CD8-positive, alpha-beta memory T cell (primary cell): ENCODE results near the gene CHMP4B. TPM values are rescaled to one million over a fixed set of nuclear protein-coding genes. Genes with fewer than 3 reads are reported as not detected.

Experiments
- CTCF ChIA-PET: fragments of 350-600 bp; sonication (Branson Sonifier 250); formaldehyde crosslinking; loops from one replicate; lab custom pipeline; 2021; ENCODE audit warnings: antibody characterized with exemption; lab: Charles Lee
- POLR2A ChIA-PET: fragments of 350-600 bp; sonication (Branson Sonifier 250); formaldehyde crosslinking; loops from one replicate; lab custom pipeline; 2021; ENCODE audit warnings: antibody characterized with exemption; lab: Charles Lee
- DNase-seq, 5 donors: peaks; one replicate each; pipeline versions ENCODE4 v3.0.0 to v3.0.0-alpha.2; 2020 to 2022; ENCODE audit warnings: mixed read lengths in 1 of 5
- H3K27ac ChIP-seq: one replicate; pipeline ENCODE4 v1.7.0; 2013; ENCODE audit warnings: low read depth, mild to moderate bottlenecking, low read length, moderate library complexity
- H3K27me3 ChIP-seq: 2 replicates; pipeline ENCODE4 v1.7.0; 2013; ENCODE audit warnings: low read length, mild to moderate bottlenecking; ENCODE audit not compliant: insufficient read depth, poor library complexity, severe bottlenecking
- H3K36me3 ChIP-seq: 2 replicates; pipeline ENCODE4 v1.7.0; 2013; ENCODE audit warnings: mild to moderate bottlenecking, low read length, moderate library complexity; ENCODE audit not compliant: insufficient read depth
- H3K4me1 ChIP-seq: 2 replicates; pipeline ENCODE4 v1.7.0; 2013; ENCODE audit warnings: mild to moderate bottlenecking, low read length, moderate library complexity; ENCODE audit not compliant: insufficient read depth
- H3K4me3 ChIP-seq: 2 replicates; pipeline ENCODE4 v1.7.0; 2013; ENCODE audit warnings: mild to moderate bottlenecking, low read length
- H3K9me3 ChIP-seq: 2 replicates; pipeline ENCODE4 v1.7.0; 2013; ENCODE audit warnings: mild to moderate bottlenecking, low read length
- H3K27ac Mint-ChIP-seq, 8 donors: one replicate each; pipeline ENCODE4 v1.8.0; 2020 to 2021; ENCODE audit warnings: mixed read lengths in 8 of 8, mild to moderate bottlenecking in 6 of 8, inconsistent platforms in 3 of 8, moderate library complexity in 3 of 8
- H3K27me3 Mint-ChIP-seq, 2 donors: one replicate each; pipeline ENCODE4 v1.8.0; 2020 to 2021; ENCODE audit warnings: mixed read lengths in 2 of 2, mild to moderate bottlenecking in 1 of 2, moderate library complexity in 1 of 2
- H3K36me3 Mint-ChIP-seq, 3 donors: one replicate each; pipeline ENCODE4 v1.8.0; 2020 to 2021; ENCODE audit warnings: mixed read lengths in 3 of 3, inconsistent platforms in 1 of 3, mild to moderate bottlenecking in 1 of 3
- H3K4me1 Mint-ChIP-seq, 3 donors: one replicate each; pipeline ENCODE4 v1.8.0; 2020 to 2021; ENCODE audit warnings: mixed read lengths in 3 of 3, inconsistent platforms in 1 of 3, mild to moderate bottlenecking in 1 of 3
- H3K4me3 Mint-ChIP-seq, 7 donors: one replicate each; pipeline ENCODE4 v1.8.0; 2020 to 2021; ENCODE audit warnings: mixed read lengths in 7 of 7, mild to moderate bottlenecking in 6 of 7, moderate library complexity in 4 of 7, inconsistent platforms in 2 of 7
- H3K9me3 Mint-ChIP-seq, 5 donors: one replicate each; pipeline ENCODE4 v1.8.0; 2020 to 2022; ENCODE audit warnings: mixed read lengths in 5 of 5, mild to moderate bottlenecking in 3 of 5, moderate library complexity in 2 of 5, inconsistent platforms in 1 of 5
- polyA plus RNA-seq: library from polyadenylated mRNA; unstranded; fragments of 300-500 nt; fragmentation: Illumina TruSeq; gene quantifications from one replicate; pipeline ENCODE4 v1.2.3, GENCODE V29; 2021
- total RNA-seq, 2 experiments: library from RNA; stranded (reverse); gene quantifications; one replicate each; pipeline ENCODE4 v1.2.3, GENCODE V29; 2021

Gene CHMP4B
- total and polyA plus RNA-seq, 3 experiments from 2014 or later, result 5.7 to 79.9 (median 78.3) TPM

- ChIA-PET POLR2A (interaction anchor here (1.1 kb wide), 1 partner anchor 10 kb away, joined by 3 read pairs; no protein-coding TSS in a partner anchor), CTCF (no interaction called here)
- peak overlapping the region in 2 of 8 donors; percentile 48 to 58 for H3K27ac Mint-ChIP-seq
- peaks cover 57% of the 10 kb centered on the region for H3K4me1 ChIP-seq
- H3K27me3 ChIP-seq, result no peaks in the 10 kb centered on the region
- H3K36me3 ChIP-seq, result no peaks in the 10 kb centered on the region
- peaks cover 81 to 96% (median 87%) of the 10 kb centered on the region in 3 donors for H3K4me1 Mint-ChIP-seq
- peaks cover 0 to 7% (median 3%) of the 10 kb centered on the region in 3 donors for H3K36me3 Mint-ChIP-seq
- no peak overlapping the region for H3K27ac ChIP-seq
- no peak overlapping the region for H3K4me3 ChIP-seq
- no peaks in the 10 kb centered on the region for H3K9me3 Mint-ChIP-seq
- H3K27me3 Mint-ChIP-seq, result no peaks in the 10 kb centered on the region
- no peaks in the 10 kb centered on the region for H3K9me3 ChIP-seq
- no peak for DNase-seq
- H3K4me3 Mint-ChIP-seq, result no peak overlapping the region
Measured at GRCh38 chr20:33843050-33843449, 31.9 kb downstream of the CHMP4B start.

DNA sequence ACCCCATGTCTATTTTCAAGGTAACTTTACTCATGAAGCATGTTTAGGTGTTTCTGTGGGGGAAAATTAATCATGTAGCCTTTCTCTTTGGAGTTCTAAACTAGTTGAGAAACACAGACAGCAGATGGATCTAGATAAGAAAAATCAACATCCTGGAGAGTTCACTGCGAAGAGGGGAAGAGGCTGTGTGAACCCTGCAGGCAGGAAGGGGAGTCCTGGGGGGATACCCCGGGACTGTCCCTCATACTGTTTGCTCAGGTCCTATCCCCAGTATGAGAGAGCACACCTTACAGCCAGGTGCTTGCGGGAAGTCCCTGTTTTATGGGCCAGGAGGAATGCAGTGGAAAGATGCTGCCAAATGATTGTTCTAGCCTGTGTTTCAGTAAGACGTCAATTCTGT lies 32.7 kb downstream of the CHMP4B start:
- no peak overlapping the region for H3K27ac ChIP-seq
- Mint-ChIP-seq H3K4me1 (peaks cover 75 to 96% (median 79%) of the 10 kb centered on the region in 3 donors), H3K27me3 (no peaks in the 10 kb centered on the region), H3K27ac (peak overlapping the region; percentile 22 to 72 (median 44)), H3K4me3 (peak overlapping the region in 4 of 7 donors; percentile 5 to 14 (median 10)), H3K9me3 (no peaks in the 10 kb centered on the region), H3K36me3 (peaks cover 0 to 15% (median 5%) of the 10 kb centered on the region in 3 donors)
- H3K36me3 ChIP-seq, result peaks cover 5% of the 10 kb centered on the region
- no peak overlapping the region for H3K4me3 ChIP-seq
- no peaks in the 10 kb centered on the region for H3K27me3 ChIP-seq
- peak in 1 of 5 donors; percentile 36 for DNase-seq
- CTCF ChIA-PET, result no interaction called here
- H3K9me3 ChIP-seq, result no peaks in the 10 kb centered on the region
- H3K4me1 ChIP-seq, result peaks cover 52% of the 10 kb centered on the region
- POLR2A ChIA-PET, result no interaction called here

- DNase-seq, result no peak
- Mint-ChIP-seq H3K9me3 (no peaks in the 10 kb centered on the region), H3K27ac (peak overlapping the region; percentile 9 to 78 (median 56)), H3K4me1 (peaks cover 58 to 75% (median 63%) of the 10 kb centered on the region in 3 donors), H3K4me3 (peak overlapping the region in 1 of 7 donors; percentile 10), H3K27me3 (no peaks in the 10 kb centered on the region), H3K36me3 (peaks cover 0 to 34% (median 13%) of the 10 kb centered on the region in 3 donors)
- H3K27me3 ChIP-seq, result no peaks in the 10 kb centered on the region
- peaks cover 40% of the 10 kb centered on the region for H3K4me1 ChIP-seq
- no peaks in the 10 kb centered on the region for H3K9me3 ChIP-seq
- peaks cover 8% of the 10 kb centered on the region for H3K36me3 ChIP-seq
- H3K4me3 ChIP-seq, result no peak overlapping the region
- CTCF ChIA-PET, result no interaction called here
- POLR2A ChIA-PET, result no interaction called here
- H3K27ac ChIP-seq, result no peak overlapping the region
Measured at GRCh38 chr20:33846291-33846935, 35.3 kb downstream of the CHMP4B start.

GRCh38 chr20:33847006-33847405 lies 35.9 kb downstream of the CHMP4B start:
- H3K9me3 Mint-ChIP-seq, result no peaks in the 10 kb centered on the region
- ChIA-PET CTCF (no interaction called here), POLR2A (no interaction called here)
- DNase-seq, result no peak
- peaks cover 52 to 75% (median 57%) of the 10 kb centered on the region in 3 donors for H3K4me1 Mint-ChIP-seq
- no peaks in the 10 kb centered on the region for H3K9me3 ChIP-seq
- no peak overlapping the region for H3K4me3 Mint-ChIP-seq
- H3K4me3 ChIP-seq, result no peak overlapping the region
- no peak overlapping the region for H3K27ac ChIP-seq
- H3K27me3 Mint-ChIP-seq, result no peaks in the 10 kb centered on the region
- H3K27me3 ChIP-seq, result no peaks in the 10 kb centered on the region
- peaks cover 11% of the 10 kb centered on the region for H3K36me3 ChIP-seq
- peaks cover 34% of the 10 kb centered on the region for H3K4me1 ChIP-seq
- H3K27ac Mint-ChIP-seq, result peak overlapping the region in 7 of 8 donors; percentile 12 to 78 (median 53)
- peaks cover 0 to 40% (median 15%) of the 10 kb centered on the region in 3 donors for H3K36me3 Mint-ChIP-seq

GRCh38 chr20:33848391-33848790 lies 37.2 kb downstream of the CHMP4B start:
- Mint-ChIP-seq H3K27ac (peak overlapping the region in 3 of 8 donors; percentile 12 to 67 (median 21)), H3K4me1 (peaks cover 47 to 75% (median 57%) of the 10 kb centered on the region in 3 donors), H3K27me3 (no peaks in the 10 kb centered on the region), H3K4me3 (no peak overlapping the region), H3K36me3 (peaks cover 2 to 54% (median 15%) of the 10 kb centered on the region in 3 donors), H3K9me3 (no peaks in the 10 kb centered on the region)
- DNase-seq, result no peak
- POLR2A ChIA-PET, result no interaction called here
- no peaks in the 10 kb centered on the region for H3K27me3 ChIP-seq
- no peak overlapping the region for H3K27ac ChIP-seq
- H3K4me3 ChIP-seq, result no peak overlapping the region
- H3K4me1 ChIP-seq, result peaks cover 34% of the 10 kb centered on the region
- peaks cover 15% of the 10 kb centered on the region for H3K36me3 ChIP-seq
- H3K9me3 ChIP-seq, result no peaks in the 10 kb centered on the region
- CTCF ChIA-PET, result no interaction called here

- Histone ChIP-seq H3K27me3 (no peaks in the 10 kb centered on the region), H3K36me3 (peaks cover 23% of the 10 kb centered on the region), H3K4me1 (peaks cover 27% of the 10 kb centered on the region), H3K27ac (no peak overlapping the region), H3K4me3 (no peak overlapping the region), H3K9me3 (no peaks in the 10 kb centered on the region)
- no peak for DNase-seq
- ChIA-PET CTCF (no interaction called here), POLR2A (no interaction called here)
- no peaks in the 10 kb centered on the region for H3K27me3 Mint-ChIP-seq
- peaks cover 40 to 70% (median 52%) of the 10 kb centered on the region in 3 donors for H3K4me1 Mint-ChIP-seq
- H3K4me3 Mint-ChIP-seq, result no peak overlapping the region
- no peaks in the 10 kb centered on the region for H3K9me3 Mint-ChIP-seq
- H3K27ac Mint-ChIP-seq, result peak overlapping the region in 3 of 8 donors; percentile 12 to 66 (median 27)
- H3K36me3 Mint-ChIP-seq, result peaks cover 8 to 70% (median 24%) of the 10 kb centered on the region in 3 donors
Measured at GRCh38 chr20:33850159-33850558, 39.0 kb downstream of the CHMP4B start.

DNA sequence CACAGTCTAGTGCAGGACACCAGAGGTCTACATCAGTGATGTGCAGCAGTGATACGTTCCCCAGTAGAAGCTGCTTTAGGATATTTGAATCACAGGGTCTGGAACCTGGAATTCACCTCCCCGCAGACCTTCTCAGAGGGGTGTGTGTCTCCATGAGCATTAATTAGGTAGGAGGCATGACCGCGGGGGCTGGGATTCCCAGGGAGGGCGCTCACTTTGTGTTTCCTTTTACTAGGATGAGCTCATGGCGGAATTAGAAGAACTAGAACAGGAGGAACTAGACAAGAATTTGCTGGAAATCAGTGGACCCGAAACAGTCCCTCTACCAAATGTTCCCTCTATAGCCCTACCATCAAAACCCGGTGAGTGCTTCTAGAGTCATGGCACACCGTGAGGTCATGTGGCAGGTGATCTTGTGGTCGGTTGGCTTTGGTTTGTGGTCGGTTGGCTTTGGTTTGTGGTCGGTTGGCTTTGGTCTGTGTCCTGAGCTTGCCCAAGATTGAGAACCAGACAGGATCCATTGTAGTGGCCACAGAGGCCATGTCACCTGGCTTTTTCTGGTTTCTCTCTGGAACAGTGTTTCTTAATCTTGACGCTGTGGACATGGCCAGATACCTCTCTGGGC lies 40.8 kb downstream of the CHMP4B start:
- H3K4me3 Mint-ChIP-seq, result no peak overlapping the region
- H3K36me3 Mint-ChIP-seq, result peaks cover 8 to 82% (median 22%) of the 10 kb centered on the region in 3 donors
- no peaks in the 10 kb centered on the region for H3K9me3 Mint-ChIP-seq
- DNase-seq, result no peak
- Histone ChIP-seq H3K27me3 (no peaks in the 10 kb centered on the region), H3K36me3 (peaks cover 23% of the 10 kb centered on the region), H3K4me1 (peaks cover 19% of the 10 kb centered on the region), H3K9me3 (no peaks in the 10 kb centered on the region), H3K4me3 (no peak overlapping the region), H3K27ac (no peak overlapping the region)
- ChIA-PET CTCF (interaction anchor here (1.0 to 1.1 kb wide), 2 partner anchors 10 to 11 kb away, joined by 3 to 4 read pairs; no protein-coding TSS in a partner anchor), POLR2A (interaction anchor here (0.5 to 1.1 kb wide), 4 partner anchors 9 to 1243 kb away, joined by 3 to 5 read pairs (median 4); no protein-coding TSS in a partner anchor)
- peaks cover 24 to 57% (median 35%) of the 10 kb centered on the region in 3 donors for H3K4me1 Mint-ChIP-seq
- peak overlapping the region in 3 of 8 donors; percentile 43 to 88 (median 73) for H3K27ac Mint-ChIP-seq
- no peaks in the 10 kb centered on the region for H3K27me3 Mint-ChIP-seq
